Measurements from ENCODE around the gene LTC4S.
A peak's percentile ranks its signal among the peaks of the same experiment; 100 is the strongest.

Gene LTC4S

DNA sequence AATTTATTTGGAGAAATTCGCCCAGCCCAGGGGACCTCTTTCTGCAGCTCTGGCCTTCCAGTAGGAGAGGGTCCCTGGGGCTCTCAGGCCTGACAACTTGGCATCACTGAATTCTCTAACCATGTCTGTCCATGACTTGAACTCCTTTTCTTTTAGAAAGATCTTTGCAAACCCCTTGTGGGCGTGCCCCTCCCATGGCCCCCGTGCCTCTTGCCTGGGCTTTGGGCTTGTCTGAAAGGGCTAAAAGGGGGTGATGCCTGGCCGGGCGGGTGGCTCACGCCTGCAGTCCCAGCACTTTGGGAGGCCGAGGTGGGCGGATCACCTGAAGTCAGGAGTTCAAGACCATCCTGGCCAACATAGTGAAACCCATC, 23.7 kb downstream of the LTC4S start:
- TF ChIP-seq, protein P1, sequence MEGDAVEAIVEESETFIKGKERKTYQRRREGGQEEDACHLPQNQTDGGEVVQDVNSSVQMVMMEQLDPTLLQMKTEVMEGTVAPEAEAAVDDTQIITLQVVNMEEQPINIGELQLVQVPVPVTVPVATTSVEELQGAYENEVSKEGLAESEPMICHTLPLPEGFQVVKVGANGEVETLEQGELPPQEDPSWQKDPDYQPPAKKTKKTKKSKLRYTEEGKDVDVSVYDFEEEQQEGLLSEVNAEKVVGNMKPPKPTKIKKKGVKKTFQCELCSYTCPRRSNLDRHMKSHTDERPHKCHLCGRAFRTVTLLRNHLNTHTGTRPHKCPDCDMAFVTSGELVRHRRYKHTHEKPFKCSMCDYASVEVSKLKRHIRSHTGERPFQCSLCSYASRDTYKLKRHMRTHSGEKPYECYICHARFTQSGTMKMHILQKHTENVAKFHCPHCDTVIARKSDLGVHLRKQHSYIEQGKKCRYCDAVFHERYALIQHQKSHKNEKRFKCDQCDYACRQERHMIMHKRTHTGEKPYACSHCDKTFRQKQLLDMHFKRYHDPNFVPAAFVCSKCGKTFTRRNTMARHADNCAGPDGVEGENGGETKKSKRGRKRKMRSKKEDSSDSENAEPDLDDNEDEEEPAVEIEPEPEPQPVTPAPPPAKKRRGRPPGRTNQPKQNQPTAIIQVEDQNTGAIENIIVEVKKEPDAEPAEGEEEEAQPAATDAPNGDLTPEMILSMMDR (IDR thresholded peaks at IDR 0.05; ENCODE audit: low read length): no peak
- no peak for TF ChIP-seq EZH2 (optimal IDR thresholded peaks at IDR 0.05; ENCODE audit: low read depth, low read length)
- Histone ChIP-seq H3K4me1 (ENCODE audit: low read length) (peaks cover 26% of the 10 kb centered on the region), H2AFZ (ENCODE audit: low read length) (no peak overlapping the region), H3F3A (ENCODE audit: insufficient read depth, low read length) (peaks cover 25% of the 10 kb centered on the region), H4K20me1 (ENCODE audit: insufficient read depth, low read length) (peaks cover 7% of the 10 kb centered on the region), H3K9me2 (replicated peaks; ENCODE audit: insufficient read depth, low read length) (no peaks in the 10 kb centered on the region), H3K4me3 (ENCODE audit: low read length) (no peak overlapping the region), H3K27ac (ENCODE audit: low read length) (no peak overlapping the region), H3K36me3 (replicated peaks; ENCODE audit: insufficient read depth, low read length) (no peaks in the 10 kb centered on the region), H3K4me2 (ENCODE audit: low read depth, low read length) (no peak overlapping the region), H3K9me3 (replicated peaks; ENCODE audit: insufficient read depth, low read length) (no peaks in the 10 kb centered on the region), H3K9ac (ENCODE audit: low read length) (no peak overlapping the region), H3K27me3 (replicated peaks; ENCODE audit: insufficient read depth, low read length) (no peaks in the 10 kb centered on the region), H3K79me2 (ENCODE audit: low read length) (peaks cover 32% of the 10 kb centered on the region)
- DNase-seq: no peak

DNA sequence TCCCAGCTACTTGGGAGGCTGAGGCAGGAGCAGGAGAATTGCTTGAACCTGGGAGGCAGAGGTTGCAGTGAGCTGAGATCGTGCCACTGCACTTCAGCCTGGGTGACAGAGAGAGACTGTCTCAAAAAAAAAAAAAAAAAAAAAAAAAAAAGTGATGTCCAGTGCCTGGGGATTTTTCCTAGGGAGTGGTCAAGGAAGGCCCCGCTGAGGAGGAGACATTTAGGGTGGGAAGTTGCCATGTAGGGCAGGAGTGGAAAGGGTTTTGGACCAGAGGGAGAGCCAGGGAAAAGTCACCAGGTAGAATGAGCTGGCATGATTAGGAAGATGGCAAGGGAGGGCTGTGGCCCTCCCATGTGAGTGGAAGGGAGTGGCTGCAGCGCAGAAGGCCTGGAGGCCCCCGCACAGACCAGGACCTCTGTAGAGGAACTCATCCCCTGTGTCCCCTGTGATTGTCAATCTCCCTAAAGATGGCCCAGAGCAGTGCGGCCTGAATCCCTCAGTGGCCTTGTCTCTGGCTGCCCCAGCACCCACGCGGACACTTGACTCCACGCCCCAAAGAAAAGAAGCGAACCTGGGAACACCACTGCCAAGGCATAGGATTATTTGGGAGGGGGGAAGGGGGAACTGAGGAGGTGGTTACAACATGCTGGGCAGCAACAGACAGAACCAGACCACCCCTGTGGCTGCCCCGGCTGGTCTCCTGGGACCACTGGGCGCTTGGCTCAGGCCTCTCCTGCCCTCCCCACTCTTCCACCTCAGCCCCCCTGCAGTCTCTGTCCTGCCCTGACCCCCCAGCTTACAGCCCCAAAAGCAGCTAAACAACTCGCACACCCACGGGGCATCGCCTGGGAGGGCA, 24.3 kb downstream of the LTC4S start:
- Histone ChIP-seq H3K4me2 (ENCODE audit: low read depth, low read length) (peak overlapping the region; percentile 96), H3K27ac (ENCODE audit: low read length) (peak overlapping the region; percentile 98), H4K20me1 (ENCODE audit: insufficient read depth, low read length) (peaks cover 14% of the 10 kb centered on the region), H3K9ac (ENCODE audit: low read length) (peak overlapping the region; percentile 89), H3K79me2 (ENCODE audit: low read length) (peaks cover 39% of the 10 kb centered on the region), H3K36me3 (replicated peaks; ENCODE audit: insufficient read depth, low read length) (peaks cover 3% of the 10 kb centered on the region; the same call in 1 of the 2 replicates), H3F3A (ENCODE audit: insufficient read depth, low read length) (peaks cover 29% of the 10 kb centered on the region), H3K9me2 (replicated peaks; ENCODE audit: insufficient read depth, low read length) (no peaks in the 10 kb centered on the region), H3K4me1 (ENCODE audit: low read length) (peaks cover 31% of the 10 kb centered on the region), H3K4me3 (ENCODE audit: low read length) (peak overlapping the region; percentile 77), H3K27me3 (replicated peaks; ENCODE audit: insufficient read depth, low read length) (no peaks in the 10 kb centered on the region), H3K9me3 (replicated peaks; ENCODE audit: insufficient read depth, low read length) (no peaks in the 10 kb centered on the region), H2AFZ (ENCODE audit: low read length) (peak overlapping the region; percentile 68)
- TF ChIP-seq, protein P1 (IDR thresholded peaks at IDR 0.05; ENCODE audit: low read length): no peak
- TF ChIP-seq EZH2 (optimal IDR thresholded peaks at IDR 0.05; ENCODE audit: low read depth, low read length) (no peak), EZH2phosphoT487 (IDR thresholded peaks at IDR 0.05; ENCODE audit: low read length) (no peak)
- DNase-seq: no peak

DNA sequence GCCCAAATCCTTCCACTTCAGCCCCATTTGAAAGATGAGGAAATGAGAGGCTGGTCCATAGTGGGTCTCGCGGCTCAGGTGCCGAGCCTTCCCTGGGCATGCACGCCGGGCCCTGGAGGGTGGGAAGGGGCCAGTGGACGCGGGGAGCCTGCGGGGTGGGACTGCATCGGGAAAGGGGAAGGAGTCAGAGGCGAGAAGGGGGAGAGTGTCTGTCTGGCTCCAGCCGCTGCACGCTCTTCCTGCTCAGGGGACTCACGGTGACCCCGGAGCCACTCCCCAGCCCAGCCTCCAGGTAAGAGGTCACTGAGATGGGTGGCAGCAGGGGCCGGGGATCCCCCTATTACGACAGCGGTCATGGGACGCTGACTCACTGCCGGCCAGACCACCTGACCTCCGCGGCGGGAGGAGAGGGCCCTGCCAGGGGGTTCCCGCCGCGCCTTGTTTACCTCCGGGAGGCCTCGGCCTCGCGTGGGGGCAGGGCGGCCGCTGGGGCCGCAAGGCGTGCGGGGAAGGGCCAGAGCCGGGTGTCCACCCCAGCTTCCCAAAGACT, 25.0 kb downstream of the LTC4S start:
- Histone ChIP-seq H4K20me1 (ENCODE audit: insufficient read depth, low read length) (peaks cover 14% of the 10 kb centered on the region), H3K4me1 (ENCODE audit: low read length) (peaks cover 31% of the 10 kb centered on the region), H3K4me3 (ENCODE audit: low read length) (peak overlapping the region; percentile 77), H3K27me3 (replicated peaks; ENCODE audit: insufficient read depth, low read length) (no peaks in the 10 kb centered on the region), H3K9me3 (replicated peaks; ENCODE audit: insufficient read depth, low read length) (no peaks in the 10 kb centered on the region), H3K9ac (ENCODE audit: low read length) (peak overlapping the region; percentile 89), H3K27ac (ENCODE audit: low read length) (peak overlapping the region; percentile 98), H3K79me2 (ENCODE audit: low read length) (peaks cover 46% of the 10 kb centered on the region), H3K9me2 (replicated peaks; ENCODE audit: insufficient read depth, low read length) (no peaks in the 10 kb centered on the region), H3K36me3 (replicated peaks; ENCODE audit: insufficient read depth, low read length) (peaks cover 3% of the 10 kb centered on the region; the same call in 1 of the 2 replicates), H2AFZ (ENCODE audit: low read length) (peak overlapping the region; percentile 68), H3K4me2 (ENCODE audit: low read depth, low read length) (peak overlapping the region; percentile 96), H3F3A (ENCODE audit: insufficient read depth, low read length) (peaks cover 29% of the 10 kb centered on the region)
- TF ChIP-seq, protein P1 (IDR thresholded peaks at IDR 0.05; ENCODE audit: low read length): no peak
- no peak for TF ChIP-seq EZH2 (optimal IDR thresholded peaks at IDR 0.05; ENCODE audit: low read depth, low read length)
- TF ChIP-seq EZH2phosphoT487 (IDR thresholded peaks at IDR 0.05; ENCODE audit: low read length): no peak
- peak; percentile 97 for DNase-seq

Measured in MM.1S (cell line).